ENCODE measurements around the gene HAND1.

The HAND1 gene

DNA sequence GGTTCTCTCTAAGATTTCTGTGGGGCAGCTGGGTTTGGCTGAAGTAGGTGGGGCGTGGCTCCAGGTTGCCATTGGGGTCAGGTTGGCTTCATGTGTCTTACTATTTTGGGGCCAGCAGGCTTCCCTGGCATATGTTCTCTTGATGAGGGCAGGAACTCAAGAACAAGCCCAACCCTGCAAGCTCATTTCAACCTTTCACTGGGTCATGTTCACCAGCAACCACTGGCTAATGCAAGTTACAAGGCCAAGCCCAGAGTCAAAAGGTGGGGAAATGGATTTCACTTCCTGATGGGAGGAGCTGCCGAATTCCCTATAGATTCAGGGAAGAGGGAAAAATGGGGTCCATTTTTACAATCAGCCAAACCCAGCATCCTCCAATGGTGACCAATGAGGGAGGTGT, 34.0 kb upstream of the HAND1 start:
- Histone ChIP-seq H3K4me3 (IDR thresholded peaks at IDR 0.05; ENCODE audit: insufficient read depth, low read depth, low read length) (no peak overlapping the region), H3K9ac (no peak overlapping the region), H2AFZ (ENCODE audit: low read depth) (no peak overlapping the region), H3K4me2 (no peak overlapping the region), H3K27ac (no peak overlapping the region), H3K36me3 (ENCODE audit: insufficient read depth) (no peaks in the 10 kb centered on the region), H3K27me3 (ENCODE audit: insufficient read depth, low read depth) (no peaks in the 10 kb centered on the region), H3K79me2 (ENCODE audit: insufficient read depth, low read depth) (no peaks in the 10 kb centered on the region), H4K20me1 (ENCODE audit: insufficient read depth) (no peaks in the 10 kb centered on the region), H3K4me1 (ENCODE audit: low read depth, poor library complexity, severe bottlenecking) (peaks cover 20% of the 10 kb centered on the region)
- TF ChIP-seq, protein P1, sequence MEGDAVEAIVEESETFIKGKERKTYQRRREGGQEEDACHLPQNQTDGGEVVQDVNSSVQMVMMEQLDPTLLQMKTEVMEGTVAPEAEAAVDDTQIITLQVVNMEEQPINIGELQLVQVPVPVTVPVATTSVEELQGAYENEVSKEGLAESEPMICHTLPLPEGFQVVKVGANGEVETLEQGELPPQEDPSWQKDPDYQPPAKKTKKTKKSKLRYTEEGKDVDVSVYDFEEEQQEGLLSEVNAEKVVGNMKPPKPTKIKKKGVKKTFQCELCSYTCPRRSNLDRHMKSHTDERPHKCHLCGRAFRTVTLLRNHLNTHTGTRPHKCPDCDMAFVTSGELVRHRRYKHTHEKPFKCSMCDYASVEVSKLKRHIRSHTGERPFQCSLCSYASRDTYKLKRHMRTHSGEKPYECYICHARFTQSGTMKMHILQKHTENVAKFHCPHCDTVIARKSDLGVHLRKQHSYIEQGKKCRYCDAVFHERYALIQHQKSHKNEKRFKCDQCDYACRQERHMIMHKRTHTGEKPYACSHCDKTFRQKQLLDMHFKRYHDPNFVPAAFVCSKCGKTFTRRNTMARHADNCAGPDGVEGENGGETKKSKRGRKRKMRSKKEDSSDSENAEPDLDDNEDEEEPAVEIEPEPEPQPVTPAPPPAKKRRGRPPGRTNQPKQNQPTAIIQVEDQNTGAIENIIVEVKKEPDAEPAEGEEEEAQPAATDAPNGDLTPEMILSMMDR (conservative IDR thresholded peaks at IDR 0.05; ENCODE audit: low read depth, low read length): no peak

DNA sequence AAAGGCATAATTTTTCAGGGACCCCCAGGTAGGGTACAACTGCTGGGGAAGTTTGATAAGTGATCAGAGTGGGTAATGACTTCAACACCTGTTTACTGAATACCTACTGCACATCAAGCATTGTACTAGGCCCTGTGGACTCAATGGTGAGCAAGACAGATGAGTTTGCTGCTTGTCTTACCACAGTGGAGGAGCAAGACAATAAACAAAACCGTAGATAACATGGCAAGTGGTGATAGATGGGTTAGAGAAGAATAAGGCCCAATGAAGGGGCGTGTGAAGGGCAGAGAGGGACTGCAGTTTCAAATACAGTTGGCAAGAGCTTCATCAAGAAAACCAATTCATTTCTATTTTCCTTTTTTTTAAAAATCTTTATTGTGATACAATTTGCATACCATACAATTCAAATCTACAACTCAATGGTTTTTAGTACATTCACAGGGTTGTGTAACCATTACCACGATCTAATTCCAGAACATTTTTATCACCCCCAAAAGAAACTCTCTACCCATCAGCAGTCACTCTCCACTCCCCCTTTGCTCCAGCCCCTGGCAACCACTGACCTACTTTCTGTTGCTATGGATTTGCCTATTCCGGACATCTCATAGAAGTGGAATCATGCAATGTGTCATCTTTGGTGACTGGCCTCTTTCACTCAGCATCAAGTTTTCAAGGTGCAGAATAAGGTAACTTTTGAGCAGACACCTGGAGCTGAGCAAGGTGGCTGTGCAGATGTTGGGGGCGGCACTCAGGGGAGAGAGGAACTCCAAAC, 31.9 kb upstream of the HAND1 start:
- no peaks in the 10 kb centered on the region for H3K36me3 ChIP-seq (ENCODE audit: insufficient read depth)
- no peak overlapping the region for H3K4me2 ChIP-seq
- H3K79me2 ChIP-seq (ENCODE audit: insufficient read depth, low read depth): no peaks in the 10 kb centered on the region
- H4K20me1 ChIP-seq (ENCODE audit: insufficient read depth): no peaks in the 10 kb centered on the region
- no peak overlapping the region for H3K9ac ChIP-seq
- no peak overlapping the region for H3K4me3 ChIP-seq (IDR thresholded peaks at IDR 0.05; ENCODE audit: insufficient read depth, low read depth, low read length)
- H2AFZ ChIP-seq (ENCODE audit: low read depth): no peak overlapping the region
- TF ChIP-seq, protein P1 (conservative IDR thresholded peaks at IDR 0.05; ENCODE audit: low read depth, low read length): no peak
- H3K27me3 ChIP-seq (ENCODE audit: insufficient read depth, low read depth): no peaks in the 10 kb centered on the region
- H3K27ac ChIP-seq: no peak overlapping the region
- H3K4me1 ChIP-seq (ENCODE audit: low read depth, poor library complexity, severe bottlenecking): peaks cover 20% of the 10 kb centered on the region

DNA sequence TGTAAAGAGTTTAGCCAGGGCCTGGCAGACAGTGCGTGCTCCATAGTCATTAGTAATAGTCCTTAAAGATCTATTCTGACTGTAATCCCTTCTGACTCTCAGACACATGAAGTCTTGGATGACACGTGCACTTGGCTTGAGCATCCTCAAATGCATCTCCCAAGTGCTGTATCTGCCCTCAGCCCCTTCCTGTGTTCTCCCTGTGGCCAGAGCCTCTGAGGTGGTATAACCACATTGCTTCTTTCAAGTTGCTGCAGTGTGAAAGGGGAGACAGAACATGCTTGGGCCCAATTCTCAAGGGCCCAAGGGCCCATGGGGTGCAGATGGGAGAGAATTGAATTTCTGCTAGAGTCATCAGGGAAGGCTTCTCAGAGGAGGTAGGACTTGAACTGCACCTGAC, 30.1 kb upstream of the HAND1 start:
- TF ChIP-seq, protein P1 (conservative IDR thresholded peaks at IDR 0.05; ENCODE audit: low read depth, low read length): no peak
- Histone ChIP-seq H3K4me3 (IDR thresholded peaks at IDR 0.05; ENCODE audit: insufficient read depth, low read depth, low read length) (no peak overlapping the region), H4K20me1 (ENCODE audit: insufficient read depth) (no peaks in the 10 kb centered on the region), H2AFZ (ENCODE audit: low read depth) (no peak overlapping the region), H3K27me3 (ENCODE audit: insufficient read depth, low read depth) (no peaks in the 10 kb centered on the region), H3K9ac (no peak overlapping the region), H3K4me2 (no peak overlapping the region), H3K27ac (no peak overlapping the region), H3K79me2 (ENCODE audit: insufficient read depth, low read depth) (no peaks in the 10 kb centered on the region), H3K36me3 (ENCODE audit: insufficient read depth) (no peaks in the 10 kb centered on the region), H3K4me1 (ENCODE audit: low read depth, poor library complexity, severe bottlenecking) (peaks cover 10% of the 10 kb centered on the region)

DNA sequence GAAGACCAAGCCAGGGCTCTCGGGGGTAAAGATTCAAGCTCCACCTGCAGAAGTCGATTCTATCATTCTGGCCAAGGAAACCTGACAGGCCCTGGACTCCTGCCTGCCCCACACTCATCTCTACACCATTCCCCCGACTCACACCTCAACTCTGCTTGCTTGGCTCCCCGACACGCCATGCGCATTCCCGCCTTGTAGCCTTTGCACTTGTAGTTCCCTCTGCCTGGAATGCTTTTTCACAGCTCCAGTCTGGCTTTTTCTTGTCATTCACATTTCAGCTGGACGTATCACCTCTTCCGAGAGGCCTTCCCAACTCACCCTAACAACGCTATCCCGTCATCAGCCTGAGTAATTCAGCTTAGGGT, 28.7 kb upstream of the HAND1 start:
- Histone ChIP-seq H3K4me1 (ENCODE audit: low read depth, poor library complexity, severe bottlenecking) (peaks cover 10% of the 10 kb centered on the region), H4K20me1 (ENCODE audit: insufficient read depth) (no peaks in the 10 kb centered on the region), H3K27me3 (ENCODE audit: insufficient read depth, low read depth) (no peaks in the 10 kb centered on the region), H3K4me3 (IDR thresholded peaks at IDR 0.05; ENCODE audit: insufficient read depth, low read depth, low read length) (no peak overlapping the region), H2AFZ (ENCODE audit: low read depth) (no peak overlapping the region), H3K79me2 (ENCODE audit: insufficient read depth, low read depth) (no peaks in the 10 kb centered on the region), H3K4me2 (no peak overlapping the region), H3K36me3 (ENCODE audit: insufficient read depth) (no peaks in the 10 kb centered on the region), H3K27ac (no peak overlapping the region), H3K9ac (no peak overlapping the region)
- TF ChIP-seq, protein P1 (conservative IDR thresholded peaks at IDR 0.05; ENCODE audit: low read depth, low read length): no peak
